CD14-positive monocyte (primary cell): ENCODE results near the gene BIRC5. TPM values are rescaled to one million over a fixed set of nuclear protein-coding genes. Genes with fewer than 3 reads are reported as not detected.
A peak's percentile ranks its signal among the peaks of the same experiment; 100 is the strongest.

ENCODE experiments used
- DNase-seq, 3 donors: peaks; one replicate each; pipeline ENCODE4 v3.0.0-alpha.2; 2011 to 2022
- H2AFZ ChIP-seq: 2 replicates; pipeline ENCODE4 v1.6.0; 2012; ENCODE audit warnings: mild to moderate bottlenecking, low read depth, low read length, inconsistent platforms; ENCODE audit not compliant: insufficient read depth, poor library complexity, severe bottlenecking
- H3K27ac ChIP-seq, 2 donors: 1 replicate in 1 of 2; 2 replicates in 1 of 2; pipeline ENCODE4 v1.5.1; 2012 to 2013; ENCODE audit warnings: low read length in 2 of 2, control low read depth in 1 of 2, inconsistent platforms in 1 of 2, low read depth in 1 of 2, mild to moderate bottlenecking in 1 of 2
- H3K27me3 ChIP-seq, 2 donors: one replicate each; pipeline versions ENCODE4 v1.6.0 to v1.6.1; 2011 to 2013; ENCODE audit warnings: low read length in 2 of 2; ENCODE audit not compliant: control insufficient read depth in 2 of 2, insufficient read depth in 2 of 2
- H3K36me3 ChIP-seq, 2 donors: replicated peaks in 1 of 2; 1 replicate in 1 of 2; 2 replicates in 1 of 2; pipeline versions ENCODE4 v1.5.1 to v1.6.1; 2012 to 2013; ENCODE audit warnings: low read length in 2 of 2, control low read depth in 1 of 2, inconsistent platforms in 1 of 2, mild to moderate bottlenecking in 1 of 2; ENCODE audit not compliant: insufficient read depth in 2 of 2, control insufficient read depth in 1 of 2
- H3K4me1 ChIP-seq, 2 donors: 1 replicate in 1 of 2; 2 replicates in 1 of 2; pipeline versions ENCODE4 v1.5.1 to v1.6.1; 2012 to 2013; ENCODE audit warnings: low read length in 2 of 2, control low read depth in 1 of 2, inconsistent platforms in 1 of 2, mild to moderate bottlenecking in 1 of 2, moderate library complexity in 1 of 2; ENCODE audit not compliant: insufficient read depth in 2 of 2, control insufficient read depth in 1 of 2
- H3K4me2 ChIP-seq: replicated peaks from 2 replicates; pipeline ENCODE3; 2012; ENCODE audit warnings: low read length, moderate library complexity, mild to moderate bottlenecking; ENCODE audit not compliant: poor library complexity, severe bottlenecking; ENCODE audit errors: extremely low read depth
- H3K4me3 ChIP-seq, 3 experiments: fragments of 200-600 bp in 1 of 3; sonication (generic) in 1 of 3; replicated peaks in 1 of 3; 1 replicate in 2 of 3; 2 replicates in 1 of 3; pipeline ENCODE4 v1.5.1; 2011 to 2013; ENCODE audit warnings: low read length in 3 of 3, mild to moderate bottlenecking in 3 of 3, control low read depth in 2 of 3, low read depth in 2 of 3, inconsistent platforms in 1 of 3, moderate library complexity in 1 of 3
- H3K79me2 ChIP-seq: 2 replicates; pipeline ENCODE4 v1.6.0; 2012; ENCODE audit warnings: mild to moderate bottlenecking, control low read depth, inconsistent platforms, low read length, moderate library complexity; ENCODE audit not compliant: insufficient read depth
- H3K9ac ChIP-seq: 2 replicates; pipeline ENCODE4 v1.6.0; 2017; ENCODE audit warnings: low read length, mild to moderate bottlenecking; ENCODE audit not compliant: insufficient read depth, poor library complexity, severe bottlenecking
- H3K9me3 ChIP-seq, 2 donors: replicated peaks in 1 of 2; 1 replicate in 1 of 2; 2 replicates in 1 of 2; pipeline versions ENCODE4 v1.5.1 to v1.6.1; 2012 to 2013; ENCODE audit warnings: low read length in 2 of 2, control low read depth in 1 of 2; ENCODE audit not compliant: control insufficient read depth in 1 of 2, insufficient read depth in 1 of 2
- H4K20me1 ChIP-seq: 2 replicates; pipeline ENCODE4 v1.6.0; 2012; ENCODE audit warnings: mild to moderate bottlenecking, low read length, control low read depth, moderate library complexity; ENCODE audit not compliant: insufficient read depth
- H3K27ac Mint-ChIP-seq, 7 donors: one replicate each; pipeline ENCODE4 v1.8.0; 2020; ENCODE audit warnings: mild to moderate bottlenecking in 7 of 7, mixed read lengths in 7 of 7, moderate library complexity in 6 of 7, inconsistent platforms in 2 of 7
- H3K27me3 Mint-ChIP-seq, 3 donors: one replicate each; pipeline ENCODE4 v1.8.0; 2021 to 2022; ENCODE audit warnings: low read depth in 3 of 3, mild to moderate bottlenecking in 3 of 3, mixed read lengths in 3 of 3, moderate library complexity in 3 of 3, inconsistent platforms in 1 of 3
- H3K36me3 Mint-ChIP-seq, 2 donors: one replicate each; pipeline ENCODE4 v1.8.0; 2020; ENCODE audit warnings: mixed read lengths in 2 of 2, inconsistent platforms in 1 of 2, mild to moderate bottlenecking in 1 of 2
- H3K4me1 Mint-ChIP-seq: one replicate; pipeline ENCODE4 v1.8.0; 2020; ENCODE audit warnings: mild to moderate bottlenecking, mixed read lengths
- H3K4me3 Mint-ChIP-seq, 2 donors: one replicate each; pipeline ENCODE4 v1.8.0; 2020; ENCODE audit warnings: mild to moderate bottlenecking in 2 of 2, mixed read lengths in 2 of 2, moderate library complexity in 1 of 2
- H3K9me3 Mint-ChIP-seq, 7 donors: one replicate each; pipeline ENCODE4 v1.8.0; 2020 to 2022; ENCODE audit warnings: mixed read lengths in 7 of 7, mild to moderate bottlenecking in 6 of 7, moderate library complexity in 6 of 7, inconsistent platforms in 2 of 7
- CTCF ChIP-seq: fragments of 200-600 bp; IDR thresholded peaks from one replicate; pipeline ENCODE4 v1.8.0; 2022; ENCODE audit warnings: antibody characterized with exemption, mild to moderate bottlenecking
- WGBS: methylation state at CpG from one replicate; pipeline ENCODE4 v1.1.5; 2013; ENCODE audit warnings: missing lambda C conversion rate; ENCODE audit not compliant: insufficient coverage; 5-methylcytosine and 5-hydroxymethylcytosine counted together
- intact Hi-C, 2 donors: fragments of 100-400 bp; cut with micrococcal nuclease; formaldehyde crosslinking; loops; one replicate each; pipeline versions ENCODE4 v1.15.0 to v1.15.1; 2023
- polyA plus RNA-seq, 3 donors: library from polyadenylated mRNA; depleted of rRNA in 1 of 3; unstranded in 2 of 3; stranded (reverse) in 1 of 3; fragments of 300-500 nt in 2 of 3; fragments of >200 nt in 1 of 3; fragmentation: Illumina TruSeq in 2 of 3; gene quantifications; 1 replicate in 2 of 3; 2 replicates in 1 of 3; pipeline ENCODE4 v1.2.3, GENCODE V29; 2012 to 2021

The BIRC5 gene
- polyA plus RNA-seq, 3 donors = 0.20 TPM; not detected in 2

GRCh38 chr17:78184868-78185267 lies 29.2 kb upstream of the BIRC5 start:
- H3K4me2 ChIP-seq = no peak overlapping the region

GRCh38 chr17:78185981-78186691 lies 27.9 kb upstream of the BIRC5 start:
- no peak for TF ChIP-seq CTCF
- intact Hi-C loops = loop anchor here in 1 of 2 donors (5.0 kb wide), 1 partner anchor 44 kb away; no protein-coding TSS in a partner anchor
- Histone ChIP-seq H3K4me2 (peak overlapping the region; percentile 98), H3K27ac (no peak overlapping the region), H3K36me3 (peaks cover 2 to 8% of the 10 kb centered on the region in 2 donors), H3K9ac (no peak overlapping the region), H3K79me2 (peaks cover 54% of the 10 kb centered on the region), H3K9me3 (no peaks in the 10 kb centered on the region), H3K4me3 (peak overlapping the region in 2 of 3 experiments; percentile 66 to 84), H3K27me3 (no peaks in the 10 kb centered on the region), H4K20me1 (no peaks in the 10 kb centered on the region), H3K4me1 (peaks cover 33 to 44% of the 10 kb centered on the region in 2 donors), H2AFZ (peak overlapping the region; percentile 83)
- Mint-ChIP-seq H3K4me1 (peaks cover 37% of the 10 kb centered on the region), H3K9me3 (peaks cover 0 to 3% (median 0%) of the 10 kb centered on the region in 7 donors), H3K36me3 (peaks cover 15 to 42% of the 10 kb centered on the region in 2 donors), H3K27ac (peak overlapping the region in 3 of 7 donors; percentile 30 to 69 (median 57)), H3K27me3 (peaks cover 0 to 2% (median 0%) of the 10 kb centered on the region in 3 donors), H3K4me3 (peak overlapping the region; percentile 78 to 87)
- peak in 1 of 3 donors; percentile 15 for DNase-seq
- WGBS = 36% methylated on average over 4 of the region's 10 CpGs

More at GRCh38 chr17:78184868-78185267, 29.2 kb upstream of the BIRC5 start:
- no peak overlapping the region for H3K9ac ChIP-seq
- peaks cover 57% of the 10 kb centered on the region for H3K79me2 ChIP-seq
- Mint-ChIP-seq H3K4me3 (no peak overlapping the region), H3K36me3 (peaks cover 9 to 39% of the 10 kb centered on the region in 2 donors), H3K27me3 (peaks cover 0 to 2% (median 0%) of the 10 kb centered on the region in 3 donors), H3K4me1 (peaks cover 40% of the 10 kb centered on the region), H3K9me3 (peaks cover 0 to 1% (median 0%) of the 10 kb centered on the region in 7 donors), H3K27ac (peak overlapping the region in 1 of 7 donors; percentile 51)
- intact Hi-C loops = loop anchor here in 1 of 2 donors (5.0 kb wide), 1 partner anchor 43 kb away; no protein-coding TSS in a partner anchor
- H3K27ac ChIP-seq = no peak overlapping the region
- DNase-seq = no peak
- WGBS = 98% methylated on average over 6 of the region's 9 CpGs
- no peak overlapping the region for H2AFZ ChIP-seq
- no peaks in the 10 kb centered on the region for H3K9me3 ChIP-seq
- H4K20me1 ChIP-seq = no peaks in the 10 kb centered on the region
- H3K4me1 ChIP-seq = peaks cover 33 to 48% of the 10 kb centered on the region in 2 donors
- H3K27me3 ChIP-seq = no peaks in the 10 kb centered on the region
- TF ChIP-seq CTCF = no peak
- H3K36me3 ChIP-seq = peaks cover 0 to 4% of the 10 kb centered on the region in 2 donors
- no peak overlapping the region for H3K4me3 ChIP-seq
